Measurements from ENCODE around the gene DUSP15.

GRCh38 chr20:31907046-31907445 is 36.7 kb upstream of the DUSP15 start:
- TF ChIP-seq, protein P1, sequence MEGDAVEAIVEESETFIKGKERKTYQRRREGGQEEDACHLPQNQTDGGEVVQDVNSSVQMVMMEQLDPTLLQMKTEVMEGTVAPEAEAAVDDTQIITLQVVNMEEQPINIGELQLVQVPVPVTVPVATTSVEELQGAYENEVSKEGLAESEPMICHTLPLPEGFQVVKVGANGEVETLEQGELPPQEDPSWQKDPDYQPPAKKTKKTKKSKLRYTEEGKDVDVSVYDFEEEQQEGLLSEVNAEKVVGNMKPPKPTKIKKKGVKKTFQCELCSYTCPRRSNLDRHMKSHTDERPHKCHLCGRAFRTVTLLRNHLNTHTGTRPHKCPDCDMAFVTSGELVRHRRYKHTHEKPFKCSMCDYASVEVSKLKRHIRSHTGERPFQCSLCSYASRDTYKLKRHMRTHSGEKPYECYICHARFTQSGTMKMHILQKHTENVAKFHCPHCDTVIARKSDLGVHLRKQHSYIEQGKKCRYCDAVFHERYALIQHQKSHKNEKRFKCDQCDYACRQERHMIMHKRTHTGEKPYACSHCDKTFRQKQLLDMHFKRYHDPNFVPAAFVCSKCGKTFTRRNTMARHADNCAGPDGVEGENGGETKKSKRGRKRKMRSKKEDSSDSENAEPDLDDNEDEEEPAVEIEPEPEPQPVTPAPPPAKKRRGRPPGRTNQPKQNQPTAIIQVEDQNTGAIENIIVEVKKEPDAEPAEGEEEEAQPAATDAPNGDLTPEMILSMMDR (IDR thresholded peaks at IDR 0.05; ENCODE audit: insufficient read depth, low read length) = no peak
- TF ChIP-seq, protein P2, sequence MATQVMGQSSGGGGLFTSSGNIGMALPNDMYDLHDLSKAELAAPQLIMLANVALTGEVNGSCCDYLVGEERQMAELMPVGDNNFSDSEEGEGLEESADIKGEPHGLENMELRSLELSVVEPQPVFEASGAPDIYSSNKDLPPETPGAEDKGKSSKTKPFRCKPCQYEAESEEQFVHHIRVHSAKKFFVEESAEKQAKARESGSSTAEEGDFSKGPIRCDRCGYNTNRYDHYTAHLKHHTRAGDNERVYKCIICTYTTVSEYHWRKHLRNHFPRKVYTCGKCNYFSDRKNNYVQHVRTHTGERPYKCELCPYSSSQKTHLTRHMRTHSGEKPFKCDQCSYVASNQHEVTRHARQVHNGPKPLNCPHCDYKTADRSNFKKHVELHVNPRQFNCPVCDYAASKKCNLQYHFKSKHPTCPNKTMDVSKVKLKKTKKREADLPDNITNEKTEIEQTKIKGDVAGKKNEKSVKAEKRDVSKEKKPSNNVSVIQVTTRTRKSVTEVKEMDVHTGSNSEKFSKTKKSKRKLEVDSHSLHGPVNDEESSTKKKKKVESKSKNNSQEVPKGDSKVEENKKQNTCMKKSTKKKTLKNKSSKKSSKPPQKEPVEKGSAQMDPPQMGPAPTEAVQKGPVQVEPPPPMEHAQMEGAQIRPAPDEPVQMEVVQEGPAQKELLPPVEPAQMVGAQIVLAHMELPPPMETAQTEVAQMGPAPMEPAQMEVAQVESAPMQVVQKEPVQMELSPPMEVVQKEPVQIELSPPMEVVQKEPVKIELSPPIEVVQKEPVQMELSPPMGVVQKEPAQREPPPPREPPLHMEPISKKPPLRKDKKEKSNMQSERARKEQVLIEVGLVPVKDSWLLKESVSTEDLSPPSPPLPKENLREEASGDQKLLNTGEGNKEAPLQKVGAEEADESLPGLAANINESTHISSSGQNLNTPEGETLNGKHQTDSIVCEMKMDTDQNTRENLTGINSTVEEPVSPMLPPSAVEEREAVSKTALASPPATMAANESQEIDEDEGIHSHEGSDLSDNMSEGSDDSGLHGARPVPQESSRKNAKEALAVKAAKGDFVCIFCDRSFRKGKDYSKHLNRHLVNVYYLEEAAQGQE (IDR thresholded peaks at IDR 0.05; ENCODE audit: insufficient replicate concordance, low read depth) = no peak
- TF ChIP-seq POLR2AphosphoS5 (IDR thresholded peaks at IDR 0.05; ENCODE audit: low read depth) = no peak

All from HL-60 (cell line).